ENCODE data around the gene IFT20.
A peak's percentile ranks its signal among the peaks of the same experiment; 100 is the strongest.

The IFT20 gene

GRCh38 chr17:28324267-28324745 lies 11.0 kb downstream of the IFT20 start:
- H2AK5ac ChIP-seq (ENCODE audit: low read length) = no peak overlapping the region

GRCh38 chr17:28320215-28321061 lies 14.8 kb downstream of the IFT20 start:
- Histone ChIP-seq H3K4me1 (ENCODE audit: control insufficient read depth in 1 of 2, insufficient read depth in 2 of 2, low read length in 2 of 2) (peaks cover 24 to 27% of the 10 kb centered on the region in 2 experiments), H2BK120ac (ENCODE audit: insufficient read depth, low read length, poor library complexity) (no peak overlapping the region), H3K14ac (ENCODE audit: low read length) (no peak overlapping the region), H3K4me3 (ENCODE audit: low read depth, low read length) (peak overlapping the region; percentile 65), H3K79me2 (ENCODE audit: control insufficient read depth, insufficient read depth, low read length, poor library complexity) (peaks cover 33% of the 10 kb centered on the region), H3K4ac (ENCODE audit: low read depth, low read length) (peak overlapping the region; percentile 98), H2AK5ac (ENCODE audit: low read length) (no peak overlapping the region), H3K79me1 (ENCODE audit: low read length) (peaks cover 14% of the 10 kb centered on the region), H3K4me2 (ENCODE audit: low read length) (peak overlapping the region; percentile 82), H2AFZ (ENCODE audit: insufficient read depth, low read length, poor library complexity) (no peak overlapping the region), H3K36me3 (ENCODE audit: control insufficient read depth in 1 of 2, insufficient read depth in 2 of 2, low read length in 2 of 2) (peaks cover 3 to 7% of the 10 kb centered on the region in 2 experiments), H3K9ac (ENCODE audit: low read length) (no peak overlapping the region), H2BK12ac (ENCODE audit: low read length) (no peak overlapping the region), H3K18ac (ENCODE audit: low read length) (no peak overlapping the region), H3K9me3 (ENCODE audit: insufficient read depth, low read depth, low read length) (no peaks in the 10 kb centered on the region), H4K12ac (ENCODE audit: low read depth, low read length) (no peak overlapping the region), H4K91ac (ENCODE audit: low read depth, low read length) (peak overlapping the region; percentile 4), H2BK5ac (ENCODE audit: low read depth, low read length, poor library complexity) (peak overlapping the region; percentile 4), H4K8ac (ENCODE audit: low read depth, low read length) (no peak overlapping the region), H3K23ac (ENCODE audit: low read length) (no peak overlapping the region), H3K27me3 (ENCODE audit: insufficient read depth, low read length) (no peaks in the 10 kb centered on the region), H3K27ac (ENCODE audit: low read depth, low read length) (peak overlapping the region; percentile 28)
- WGBS (ENCODE audit: extremely low coverage, insufficient coverage, insufficient read length) = no CpG with 5 or more reads among the region's 8 CpGs
- DNase-seq = no peak

More at GRCh38 chr17:28324267-28324745, 11.0 kb downstream of the IFT20 start:
- no peak overlapping the region for H4K8ac ChIP-seq (ENCODE audit: low read depth, low read length)
- no peak overlapping the region for H3K4me2 ChIP-seq (ENCODE audit: low read length)
- H4K12ac ChIP-seq (ENCODE audit: low read depth, low read length) = no peak overlapping the region
- no peak overlapping the region for H3K14ac ChIP-seq (ENCODE audit: low read length)
- WGBS (ENCODE audit: extremely low coverage, insufficient coverage, insufficient read length) = no CpG with 5 or more reads among the region's 5 CpGs
- no peak overlapping the region for H2BK5ac ChIP-seq (ENCODE audit: low read depth, low read length, poor library complexity)
- H2BK120ac ChIP-seq (ENCODE audit: insufficient read depth, low read length, poor library complexity) = no peak overlapping the region
- peak overlapping the region; percentile 57 for H3K4ac ChIP-seq (ENCODE audit: low read depth, low read length)
- no peak overlapping the region for H3K27ac ChIP-seq (ENCODE audit: low read depth, low read length)
- no peak overlapping the region for H3K18ac ChIP-seq (ENCODE audit: low read length)
- peaks cover 24 to 34% of the 10 kb centered on the region in 2 experiments for H3K4me1 ChIP-seq (ENCODE audit: control insufficient read depth in 1 of 2, insufficient read depth in 2 of 2, low read length in 2 of 2)
- DNase-seq = no peak
- no peak overlapping the region for H2AFZ ChIP-seq (ENCODE audit: insufficient read depth, low read length, poor library complexity)
- peaks cover 17 to 27% of the 10 kb centered on the region in 2 experiments for H3K36me3 ChIP-seq (ENCODE audit: control insufficient read depth in 1 of 2, insufficient read depth in 2 of 2, low read length in 2 of 2)
- H3K79me1 ChIP-seq (ENCODE audit: low read length) = peaks cover 4% of the 10 kb centered on the region
- no peak overlapping the region for H3K9ac ChIP-seq (ENCODE audit: low read length)
- H3K4me3 ChIP-seq (ENCODE audit: low read depth, low read length) = no peak overlapping the region
- no peak overlapping the region for H3K23ac ChIP-seq (ENCODE audit: low read length)
- peaks cover 30% of the 10 kb centered on the region for H3K79me2 ChIP-seq (ENCODE audit: control insufficient read depth, insufficient read depth, low read length, poor library complexity)
- H4K91ac ChIP-seq (ENCODE audit: low read depth, low read length) = no peak overlapping the region
- no peaks in the 10 kb centered on the region for H3K9me3 ChIP-seq (ENCODE audit: insufficient read depth, low read depth, low read length)
- no peaks in the 10 kb centered on the region for H3K27me3 ChIP-seq (ENCODE audit: insufficient read depth, low read length)
- H2BK12ac ChIP-seq (ENCODE audit: low read length) = no peak overlapping the region

GRCh38 chr17:28319598-28319935 lies 15.7 kb downstream of the IFT20 start:
- Histone ChIP-seq H3K79me2 (ENCODE audit: control insufficient read depth, insufficient read depth, low read length, poor library complexity) (peaks cover 33% of the 10 kb centered on the region), H3K27me3 (ENCODE audit: insufficient read depth, low read length) (no peaks in the 10 kb centered on the region), H2AFZ (ENCODE audit: insufficient read depth, low read length, poor library complexity) (peak overlapping the region; percentile 9), H4K91ac (ENCODE audit: low read depth, low read length) (peak overlapping the region; percentile 77), H3K4ac (ENCODE audit: low read depth, low read length) (peak overlapping the region; percentile 89), H3K4me2 (ENCODE audit: low read length) (peak overlapping the region; percentile 82), H2BK12ac (ENCODE audit: low read length) (peak overlapping the region; percentile 1), H3K18ac (ENCODE audit: low read length) (peak overlapping the region; percentile 31), H3K27ac (ENCODE audit: low read depth, low read length) (peak overlapping the region; percentile 43), H3K36me3 (ENCODE audit: control insufficient read depth in 1 of 2, insufficient read depth in 2 of 2, low read length in 2 of 2) (peaks cover 3 to 5% of the 10 kb centered on the region in 2 experiments), H3K9ac (ENCODE audit: low read length) (peak overlapping the region; percentile 87), H4K8ac (ENCODE audit: low read depth, low read length) (peak overlapping the region; percentile 59), H3K79me1 (ENCODE audit: low read length) (peaks cover 14% of the 10 kb centered on the region), H3K4me3 (ENCODE audit: low read depth, low read length) (peak overlapping the region; percentile 74), H4K12ac (ENCODE audit: low read depth, low read length) (no peak overlapping the region), H3K14ac (ENCODE audit: low read length) (peak overlapping the region; percentile 75), H3K4me1 (ENCODE audit: control insufficient read depth in 1 of 2, insufficient read depth in 2 of 2, low read length in 2 of 2) (peaks cover 23 to 27% of the 10 kb centered on the region in 2 experiments), H2BK120ac (ENCODE audit: insufficient read depth, low read length, poor library complexity) (peak overlapping the region; percentile 64), H2AK5ac (ENCODE audit: low read length) (peak overlapping the region; percentile 55), H3K23ac (ENCODE audit: low read length) (no peak overlapping the region), H2BK5ac (ENCODE audit: low read depth, low read length, poor library complexity) (peak overlapping the region; percentile 35), H3K9me3 (ENCODE audit: insufficient read depth, low read depth, low read length) (no peaks in the 10 kb centered on the region)
- no CpG with 5 or more reads among the region's 7 CpGs for WGBS (ENCODE audit: extremely low coverage, insufficient coverage, insufficient read length)
- DNase-seq = no peak

GRCh38 chr17:28318759-28319597 lies 16.3 kb downstream of the IFT20 start, which contains the start of gene TMEM97:
TMEM97 (plus strand) TSS chr17:28319200; CDS start chr17:28319240, 40 bp downstream.
- peak within 1 kb of the TSS; percentile 77 for H4K91ac ChIP-seq (ENCODE audit: low read depth, low read length)
- peak within 1 kb of the TSS; percentile 90 for H3K4me2 ChIP-seq (ENCODE audit: low read length)
- H3K79me1 ChIP-seq (ENCODE audit: low read length) = peaks cover 14% of the 10 kb centered on the region
- H2BK12ac ChIP-seq (ENCODE audit: low read length) = peak within 1 kb of the TSS; percentile 1
- no peaks in the 10 kb centered on the region for H3K9me3 ChIP-seq (ENCODE audit: insufficient read depth, low read depth, low read length)
- H3K27ac ChIP-seq (ENCODE audit: low read depth, low read length) = peak within 1 kb of the TSS; percentile 43
- peak within 1 kb of the TSS; percentile 56 for H2AK5ac ChIP-seq (ENCODE audit: low read length)
- H3K14ac ChIP-seq (ENCODE audit: low read length) = peak within 1 kb of the TSS; percentile 77
- peak within 1 kb of the TSS; percentile 87 for H3K9ac ChIP-seq (ENCODE audit: low read length)
- no CpG with 5 or more reads among the region's 72 CpGs for WGBS (ENCODE audit: extremely low coverage, insufficient coverage, insufficient read length)
- peaks cover 23 to 27% of the 10 kb centered on the region in 2 experiments for H3K4me1 ChIP-seq (ENCODE audit: control insufficient read depth in 1 of 2, insufficient read depth in 2 of 2, low read length in 2 of 2)
- no peak within 1 kb of the TSS for H3K23ac ChIP-seq (ENCODE audit: low read length)
- H3K4me3 ChIP-seq (ENCODE audit: low read depth, low read length) = peak within 1 kb of the TSS; percentile 74
- peak within 1 kb of the TSS; percentile 98 for H3K4ac ChIP-seq (ENCODE audit: low read depth, low read length)
- peak within 1 kb of the TSS; percentile 28 for H2AFZ ChIP-seq (ENCODE audit: insufficient read depth, low read length, poor library complexity)
- peak within 1 kb of the TSS; percentile 72 for H4K12ac ChIP-seq (ENCODE audit: low read depth, low read length)
- peak within 1 kb of the TSS; percentile 38 for H3K18ac ChIP-seq (ENCODE audit: low read length)
- peaks cover 33% of the 10 kb centered on the region for H3K79me2 ChIP-seq (ENCODE audit: control insufficient read depth, insufficient read depth, low read length, poor library complexity)
- peaks cover 3 to 5% of the 10 kb centered on the region in 2 experiments for H3K36me3 ChIP-seq (ENCODE audit: control insufficient read depth in 1 of 2, insufficient read depth in 2 of 2, low read length in 2 of 2)
- H2BK120ac ChIP-seq (ENCODE audit: insufficient read depth, low read length, poor library complexity) = peak within 1 kb of the TSS; percentile 64
- peak within 1 kb of the TSS; percentile 35 for H2BK5ac ChIP-seq (ENCODE audit: low read depth, low read length, poor library complexity)
- peak; percentile 98 to 99 for DNase-seq
- peak within 1 kb of the TSS; percentile 59 for H4K8ac ChIP-seq (ENCODE audit: low read depth, low read length)
- H3K27me3 ChIP-seq (ENCODE audit: insufficient read depth, low read length) = no peaks in the 10 kb centered on the region
